Omental fat pad (tissue), 4 donors: ENCODE data around the gene ORC5. TPM values are rescaled to one million over a fixed set of nuclear protein-coding genes. Genes with fewer than 3 reads are reported as not detected.
A peak's percentile ranks its signal among the peaks of the same experiment; 100 is the strongest.

Source experiments
- ATAC-seq: fragments of 150-250 bp; one replicate; pipeline ENCODE4 v1.9.1; 2016; ENCODE audit warnings: mild to moderate bottlenecking, moderate library complexity; ENCODE audit not compliant: low FRiP score
- DNase-seq: peaks from one replicate; pipeline ENCODE4 v3.0.0-alpha.2; 2019; ENCODE audit warnings: low spot score
- CTCF ChIP-seq, 3 donors: fragments of 450-650 bp; IDR thresholded peaks; one replicate each; pipeline ENCODE4 v1.5.1; 2016 to 2017; ENCODE audit warnings: antibody characterized with exemption in 3 of 3, mild to moderate bottlenecking in 3 of 3, moderate library complexity in 2 of 3
- total RNA-seq, 4 donors: library from RNA; depleted of rRNA; stranded (reverse); fragments of >200 nt; gene quantifications; one replicate each; pipeline ENCODE4 v1.1.0, GENCODE V29; 2016

ORC5 gene
- 10 to 100 TPM in 3 of 4 donors, 1 to 10 TPM in 1; 9.4 to 19.9 (median 13.1) TPM for total RNA-seq

GRCh38 chr7:104207731-104208420 lies at the start of gene ORC5:
Gene ORC5, minus strand, starts transcription at chr7:104208013. Its CDS starts 109 bp downstream, at chr7:104207904.
- ATAC-seq (peak; percentile 99), DNase-seq (no peak)
- TF ChIP-seq CTCF (IDR thresholded peaks at IDR 0.05), result no peak

GRCh38 chr7:104255616-104256015 lies 47.8 kb upstream of the ORC5 start:
- no peak for TF ChIP-seq CTCF (IDR thresholded peaks at IDR 0.05)
- DNase-seq (no peak), ATAC-seq (no peak)

- ATAC-seq, result no peak
- TF ChIP-seq CTCF (IDR thresholded peaks at IDR 0.05), result no peak
- DNase-seq, result no peak
Observed at GRCh38 chr7:104255194-104255593, 47.4 kb upstream of the ORC5 start.

GRCh38 chr7:104254696-104255095 lies 46.9 kb upstream of the ORC5 start:
- DNase-seq, result no peak
- ATAC-seq, result no peak
- TF ChIP-seq CTCF (IDR thresholded peaks at IDR 0.05), result no peak

GRCh38 chr7:104252409-104253134 lies 44.8 kb upstream of the ORC5 start:
- no peak for ATAC-seq

GRCh38 chr7:104242638-104243037 lies 34.8 kb upstream of the ORC5 start:
- DNase-seq (no peak), ATAC-seq (no peak)
- no peak for TF ChIP-seq CTCF (IDR thresholded peaks at IDR 0.05)

More at GRCh38 chr7:104252409-104253134, 44.8 kb upstream of the ORC5 start:
- DNase-seq, result no peak
- no peak for TF ChIP-seq CTCF (IDR thresholded peaks at IDR 0.05)
